Hippocampal formation (tissue), 2 donors: ENCODE data around the gene WDR89.
"Not testable (repeated sequence)": the region's sequence is repeated elsewhere in the genome, so short reads cannot be mapped to it uniquely, and the experiment has no call there.

Experiments
- DNase-seq, 2 donors: peaks; one replicate each; lab custom pipeline; 2025; lab: John Stamatoyannopoulos, UW

The WDR89 gene

GRCh38 chr14:63652406-63652805 is 10.7 kb upstream of the WDR89 start:
- DNase-seq = no peak

- DNase-seq = no peak
Measured at GRCh38 chr14:63650256-63650952, 8.7 kb upstream of the WDR89 start.

GRCh38 chr14:63647696-63648410 is 6.2 kb upstream of the WDR89 start:
- DNase-seq = no peak

- DNase-seq = no peak
Measured at GRCh38 chr14:63644741-63645140, 3.1 kb upstream of the WDR89 start.

- no peak for DNase-seq
Measured at GRCh38 chr14:63642656-63643382, 1.1 kb upstream of the WDR89 start.

- peak; percentile 91 to 99 for DNase-seq
Measured at GRCh38 chr14:63642229-63642611, 549 bp upstream of the WDR89 start.

- no peak for DNase-seq
Measured at GRCh38 chr14:63638493-63638892, 3.2 kb downstream of the WDR89 start.

GRCh38 chr14:63636094-63636635 is 5.5 kb downstream of the WDR89 start:
- DNase-seq = not testable (repeated sequence)

GRCh38 chr14:63633801-63634200 is 7.9 kb downstream of the WDR89 start:
- DNase-seq = no peak

GRCh38 chr14:63632932-63633514 is 8.6 kb downstream of the WDR89 start:
- peak in 1 of 2 donors; percentile 0 for DNase-seq

GRCh38 chr14:63624701-63625100 is 17.0 kb downstream of the WDR89 start:
- DNase-seq = no peak

GRCh38 chr14:63624203-63624602 is 17.5 kb downstream of the WDR89 start:
- no peak for DNase-seq

GRCh38 chr14:63621975-63622374 is 19.7 kb downstream of the WDR89 start:
- DNase-seq = not testable (repeated sequence)

- DNase-seq = no peak
Measured at GRCh38 chr14:63616015-63616414, 25.7 kb downstream of the WDR89 start.

GRCh38 chr14:63614679-63615363 is 26.9 kb downstream of the WDR89 start:
- peak in 1 of 2 donors; percentile 23 for DNase-seq

GRCh38 chr14:63611078-63611477 is 30.6 kb downstream of the WDR89 start:
- DNase-seq = no peak

- DNase-seq = no peak
Measured at GRCh38 chr14:63605041-63605532, 36.6 kb downstream of the WDR89 start.

- no peak for DNase-seq
Measured at GRCh38 chr14:63604626-63605025, 37.0 kb downstream of the WDR89 start.

GRCh38 chr14:63603749-63604277 is 37.9 kb downstream of the WDR89 start:
- no peak for DNase-seq

GRCh38 chr14:63598807-63599206 is 42.9 kb downstream of the WDR89 start:
- DNase-seq = peak; percentile 15 to 35

- no peak for DNase-seq
Measured at GRCh38 chr14:63596998-63597658, 44.5 kb downstream of the WDR89 start.
